HL-60 (cell line): ENCODE data around the gene CTNND2.

Source experiments
- DNase-seq, 2 experiments: peaks; one replicate each; pipeline ENCODE4 v3.0.0-alpha.2; 2010 to 2020; ENCODE audit warnings: low read depth in 1 of 2, low spot score in 1 of 2
- H3K27ac ChIP-seq: fragments of 250-450 bp; sonication (Bioruptor Pico); replicated peaks from 2 replicates; pipeline ENCODE4 v1.5.1; 2020; ENCODE audit warnings: mild to moderate bottlenecking, moderate library complexity
- H3K27me3 ChIP-seq: fragments of 250-450 bp; sonication (Bioruptor Pico); 2 replicates; pipeline ENCODE4 v1.5.1; 2021; ENCODE audit warnings: mild to moderate bottlenecking, moderate library complexity; ENCODE audit not compliant: insufficient read depth, poor library complexity, severe bottlenecking
- H3K4me3 ChIP-seq: replicated peaks from 2 replicates; pipeline ENCODE4 v1.5.1; 2011; ENCODE audit warnings: mild to moderate bottlenecking, control low read depth, low read length; ENCODE audit not compliant: insufficient read depth
- GABPA ChIP-seq: IDR thresholded peaks from 2 replicates; pipeline ENCODE4 v1.6.1; 2012; ENCODE audit warnings: low read depth
- POLR2AphosphoS5 ChIP-seq: IDR thresholded peaks from 2 replicates; pipeline ENCODE4 v1.6.1; 2012; ENCODE audit warnings: low read depth
- SPI1 ChIP-seq: IDR thresholded peaks from 2 replicates; pipeline ENCODE4 v1.6.1; 2012; ENCODE audit warnings: low read depth, mild to moderate bottlenecking, borderline replicate concordance
- TF ChIP-seq, protein P1 (sequence below): IDR thresholded peaks from one replicate; pipeline ENCODE4 v1.5.1; 2011; ENCODE audit warnings: low read length, control low read depth, inconsistent platforms; ENCODE audit not compliant: insufficient read depth
- TF ChIP-seq, protein P2 (sequence below): IDR thresholded peaks from 2 replicates; pipeline ENCODE4 v1.6.1; 2012; ENCODE audit warnings: low read depth; ENCODE audit not compliant: insufficient replicate concordance

Gene CTNND2

DNA sequence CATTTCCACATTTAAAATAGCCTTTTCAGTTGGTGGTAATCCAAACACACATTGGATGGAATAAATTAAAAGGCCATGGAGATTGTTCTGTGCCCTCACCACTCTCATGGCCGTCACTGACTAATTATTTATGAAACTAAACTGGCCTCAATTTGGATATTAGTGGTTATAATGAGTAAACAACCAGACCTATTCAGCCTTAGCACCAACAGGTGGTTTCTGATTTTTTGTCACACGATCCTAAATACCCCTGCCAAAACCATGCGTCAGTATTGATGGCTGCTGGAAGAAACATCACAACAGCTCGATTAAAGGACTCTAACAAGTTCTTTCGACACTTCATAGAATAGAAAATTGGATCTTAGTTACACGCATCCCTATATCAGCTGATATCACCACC, 867.2 kb downstream of the CTNND2 start:
- H3K27me3 ChIP-seq: peaks cover 8% of the 10 kb centered on the region
- no peak for TF ChIP-seq POLR2AphosphoS5
- TF ChIP-seq, protein P1, sequence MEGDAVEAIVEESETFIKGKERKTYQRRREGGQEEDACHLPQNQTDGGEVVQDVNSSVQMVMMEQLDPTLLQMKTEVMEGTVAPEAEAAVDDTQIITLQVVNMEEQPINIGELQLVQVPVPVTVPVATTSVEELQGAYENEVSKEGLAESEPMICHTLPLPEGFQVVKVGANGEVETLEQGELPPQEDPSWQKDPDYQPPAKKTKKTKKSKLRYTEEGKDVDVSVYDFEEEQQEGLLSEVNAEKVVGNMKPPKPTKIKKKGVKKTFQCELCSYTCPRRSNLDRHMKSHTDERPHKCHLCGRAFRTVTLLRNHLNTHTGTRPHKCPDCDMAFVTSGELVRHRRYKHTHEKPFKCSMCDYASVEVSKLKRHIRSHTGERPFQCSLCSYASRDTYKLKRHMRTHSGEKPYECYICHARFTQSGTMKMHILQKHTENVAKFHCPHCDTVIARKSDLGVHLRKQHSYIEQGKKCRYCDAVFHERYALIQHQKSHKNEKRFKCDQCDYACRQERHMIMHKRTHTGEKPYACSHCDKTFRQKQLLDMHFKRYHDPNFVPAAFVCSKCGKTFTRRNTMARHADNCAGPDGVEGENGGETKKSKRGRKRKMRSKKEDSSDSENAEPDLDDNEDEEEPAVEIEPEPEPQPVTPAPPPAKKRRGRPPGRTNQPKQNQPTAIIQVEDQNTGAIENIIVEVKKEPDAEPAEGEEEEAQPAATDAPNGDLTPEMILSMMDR: no peak
- TF ChIP-seq, protein P2, sequence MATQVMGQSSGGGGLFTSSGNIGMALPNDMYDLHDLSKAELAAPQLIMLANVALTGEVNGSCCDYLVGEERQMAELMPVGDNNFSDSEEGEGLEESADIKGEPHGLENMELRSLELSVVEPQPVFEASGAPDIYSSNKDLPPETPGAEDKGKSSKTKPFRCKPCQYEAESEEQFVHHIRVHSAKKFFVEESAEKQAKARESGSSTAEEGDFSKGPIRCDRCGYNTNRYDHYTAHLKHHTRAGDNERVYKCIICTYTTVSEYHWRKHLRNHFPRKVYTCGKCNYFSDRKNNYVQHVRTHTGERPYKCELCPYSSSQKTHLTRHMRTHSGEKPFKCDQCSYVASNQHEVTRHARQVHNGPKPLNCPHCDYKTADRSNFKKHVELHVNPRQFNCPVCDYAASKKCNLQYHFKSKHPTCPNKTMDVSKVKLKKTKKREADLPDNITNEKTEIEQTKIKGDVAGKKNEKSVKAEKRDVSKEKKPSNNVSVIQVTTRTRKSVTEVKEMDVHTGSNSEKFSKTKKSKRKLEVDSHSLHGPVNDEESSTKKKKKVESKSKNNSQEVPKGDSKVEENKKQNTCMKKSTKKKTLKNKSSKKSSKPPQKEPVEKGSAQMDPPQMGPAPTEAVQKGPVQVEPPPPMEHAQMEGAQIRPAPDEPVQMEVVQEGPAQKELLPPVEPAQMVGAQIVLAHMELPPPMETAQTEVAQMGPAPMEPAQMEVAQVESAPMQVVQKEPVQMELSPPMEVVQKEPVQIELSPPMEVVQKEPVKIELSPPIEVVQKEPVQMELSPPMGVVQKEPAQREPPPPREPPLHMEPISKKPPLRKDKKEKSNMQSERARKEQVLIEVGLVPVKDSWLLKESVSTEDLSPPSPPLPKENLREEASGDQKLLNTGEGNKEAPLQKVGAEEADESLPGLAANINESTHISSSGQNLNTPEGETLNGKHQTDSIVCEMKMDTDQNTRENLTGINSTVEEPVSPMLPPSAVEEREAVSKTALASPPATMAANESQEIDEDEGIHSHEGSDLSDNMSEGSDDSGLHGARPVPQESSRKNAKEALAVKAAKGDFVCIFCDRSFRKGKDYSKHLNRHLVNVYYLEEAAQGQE: no peak
- TF ChIP-seq SPI1: no peak
- no peak for TF ChIP-seq GABPA
- H3K27ac ChIP-seq: no peak overlapping the region
- H3K4me3 ChIP-seq: no peak overlapping the region
- DNase-seq: no peak

DNA sequence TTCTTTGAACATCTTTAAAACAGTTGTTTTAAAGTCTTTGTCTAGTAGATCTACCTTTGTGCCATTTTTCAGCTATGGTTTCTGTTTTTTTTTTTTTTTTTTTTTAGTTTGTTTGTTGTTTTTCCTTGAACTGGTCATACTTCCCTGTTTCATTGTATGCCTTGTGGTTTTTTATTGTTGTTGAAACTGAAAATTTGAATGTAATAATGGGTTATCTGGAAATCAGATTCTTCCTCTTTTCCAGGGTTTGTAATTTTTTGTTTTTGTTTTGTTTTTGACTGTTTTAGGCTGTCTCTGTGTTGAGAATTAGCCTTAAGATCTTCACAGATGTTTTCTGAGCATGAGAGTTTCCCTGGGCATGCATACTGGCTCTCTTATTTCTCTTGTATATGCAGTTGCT, 873.6 kb downstream of the CTNND2 start:
- no peak overlapping the region for H3K4me3 ChIP-seq
- TF ChIP-seq, protein P2: no peak
- TF ChIP-seq SPI1 (no peak), POLR2AphosphoS5 (no peak), GABPA (no peak)
- TF ChIP-seq, protein P1: no peak
- no peak overlapping the region for H3K27ac ChIP-seq
- peaks cover 2% of the 10 kb centered on the region for H3K27me3 ChIP-seq
- DNase-seq: no peak

DNA sequence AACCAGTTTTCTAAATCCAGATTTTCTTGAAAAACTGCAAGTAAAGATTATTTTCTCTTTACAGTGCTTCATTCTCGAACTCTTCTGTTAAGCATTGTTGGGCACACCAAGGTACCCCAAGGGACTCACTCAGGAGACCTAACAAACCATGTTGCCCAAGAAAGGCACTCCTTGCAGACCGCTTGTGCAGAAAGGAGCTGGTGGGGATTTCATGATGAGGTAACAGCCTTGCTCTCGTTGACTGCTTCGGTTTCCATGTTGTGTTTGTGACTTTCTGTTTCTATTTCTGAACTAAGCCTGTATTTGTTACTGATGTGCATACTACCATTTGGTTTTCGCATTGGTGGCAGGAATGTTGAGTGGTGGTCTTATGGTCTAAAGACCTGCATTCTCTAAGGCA, 876.6 kb downstream of the CTNND2 start:
- H3K27ac ChIP-seq: no peak overlapping the region
- TF ChIP-seq POLR2AphosphoS5 (no peak), SPI1 (no peak), GABPA (no peak)
- TF ChIP-seq, protein P1: no peak
- TF ChIP-seq, protein P2: no peak
- H3K4me3 ChIP-seq: no peak overlapping the region
- no peak for DNase-seq
- H3K27me3 ChIP-seq: peaks cover 8% of the 10 kb centered on the region
